H9 (cell line): ENCODE data around the gene TTC31. TPM values are rescaled to one million over a fixed set of nuclear protein-coding genes. Genes with fewer than 3 reads are reported as not detected.

Experiments used
- DNase-seq: peaks from one replicate; pipeline ENCODE4 v3.0.0-alpha.2; 2017
- H2AFZ ChIP-seq: one replicate; pipeline ENCODE4 v1.6.1; 2013; ENCODE audit warnings: mild to moderate bottlenecking, low read length, control low read depth, moderate library complexity
- H2AK5ac ChIP-seq: 2 replicates; pipeline ENCODE4 v1.6.1; 2013; ENCODE audit warnings: low read length, control low read depth, mixed read lengths; ENCODE audit not compliant: insufficient read length
- H2BK120ac ChIP-seq: one replicate; pipeline ENCODE4 v1.6.1; 2013; ENCODE audit warnings: low read depth, mild to moderate bottlenecking, low read length, control low read depth, inconsistent platforms; ENCODE audit not compliant: poor library complexity, severe bottlenecking
- H2BK12ac ChIP-seq: 2 replicates; pipeline ENCODE4 v1.6.1; 2013; ENCODE audit warnings: low read length, control low read depth, mixed read lengths, low read depth; ENCODE audit not compliant: insufficient read length
- H2BK15ac ChIP-seq: 2 replicates; pipeline ENCODE4 v1.6.1; 2013; ENCODE audit warnings: low read depth, low read length, control low read depth
- H2BK20ac ChIP-seq: one replicate; pipeline ENCODE4 v1.6.1; 2013; ENCODE audit warnings: low read depth, mild to moderate bottlenecking, low read length, control low read depth, inconsistent platforms; ENCODE audit not compliant: poor library complexity, severe bottlenecking
- H2BK5ac ChIP-seq: 2 replicates; pipeline ENCODE4 v1.6.1; 2013; ENCODE audit warnings: low read length, control low read depth, mixed read lengths; ENCODE audit not compliant: insufficient read length
- H3K14ac ChIP-seq: 2 replicates; pipeline ENCODE4 v1.6.1; 2013; ENCODE audit warnings: low read length, control low read depth; ENCODE audit not compliant: insufficient read depth
- H3K18ac ChIP-seq: 2 replicates; pipeline ENCODE4 v1.6.1; 2013; ENCODE audit warnings: low read depth, mild to moderate bottlenecking, mixed read lengths, low read length, control low read depth; ENCODE audit not compliant: insufficient read length
- H3K23ac ChIP-seq: 2 replicates; pipeline ENCODE4 v1.6.1; 2013; ENCODE audit warnings: low read length, control low read depth, mixed read lengths, low read depth; ENCODE audit not compliant: insufficient read length
- H3K23me2 ChIP-seq: 2 replicates; pipeline ENCODE4 v1.6.1; 2013; ENCODE audit warnings: low read depth, mild to moderate bottlenecking, mixed read lengths, low read length, control low read depth; ENCODE audit not compliant: insufficient read length, poor library complexity, severe bottlenecking
- H3K27ac ChIP-seq: 2 replicates; pipeline ENCODE4 v1.5.1; 2013; ENCODE audit warnings: low read length, control low read depth, mixed read lengths, low read depth; ENCODE audit not compliant: insufficient read length
- H3K27me3 ChIP-seq: 2 replicates; pipeline ENCODE4 v1.6.1; 2013; ENCODE audit warnings: low read length, control low read depth, inconsistent platforms; ENCODE audit not compliant: insufficient read depth
- H3K4ac ChIP-seq: 2 replicates; pipeline ENCODE4 v1.6.1; 2013; ENCODE audit warnings: low read depth, mild to moderate bottlenecking, control low read depth, inconsistent platforms, low read length, moderate library complexity
- H3K4me1 ChIP-seq: 2 replicates; pipeline ENCODE4 v1.6.1; 2013; ENCODE audit warnings: low read length, control low read depth, inconsistent platforms; ENCODE audit not compliant: insufficient read depth
- H3K4me2 ChIP-seq: 2 replicates; pipeline ENCODE4 v1.6.1; 2013; ENCODE audit warnings: low read length, control low read depth, mixed read lengths; ENCODE audit not compliant: insufficient read length, insufficient read depth
- H3K56ac ChIP-seq: 2 replicates; pipeline ENCODE4 v1.6.1; 2013; ENCODE audit warnings: low read depth, mild to moderate bottlenecking, mixed read lengths, low read length, control low read depth; ENCODE audit not compliant: insufficient read length
- H3K79me1 ChIP-seq: 2 replicates; pipeline ENCODE4 v1.6.1; 2013; ENCODE audit warnings: low read depth, mild to moderate bottlenecking, moderate library complexity, low read length, control low read depth, inconsistent platforms; ENCODE audit not compliant: insufficient read depth, poor library complexity, severe bottlenecking
- H3K79me2 ChIP-seq: 2 replicates; pipeline ENCODE4 v1.6.1; 2013; ENCODE audit warnings: low read length, control low read depth, inconsistent platforms; ENCODE audit not compliant: insufficient read depth
- H3K9ac ChIP-seq: 2 replicates; pipeline ENCODE4 v1.6.1; 2013; ENCODE audit warnings: low read length, control low read depth, mixed read lengths; ENCODE audit not compliant: insufficient read length; ENCODE audit errors: extremely low read depth
- H3K9me3 ChIP-seq: one replicate; pipeline ENCODE4 v1.6.1; 2013; ENCODE audit warnings: low read depth, low read length, inconsistent platforms; ENCODE audit not compliant: control insufficient read depth
- H3T11ph ChIP-seq: one replicate; pipeline ENCODE4 v1.6.1; 2013; ENCODE audit warnings: mild to moderate bottlenecking, low read length, control low read depth, inconsistent platforms
- H4K20me1 ChIP-seq: one replicate; pipeline ENCODE4 v1.6.1; 2013; ENCODE audit not compliant: control insufficient read depth, insufficient read length, insufficient read depth
- H4K5ac ChIP-seq: 2 replicates; pipeline ENCODE4 v1.6.1; 2013; ENCODE audit warnings: low read depth, mild to moderate bottlenecking, mixed read lengths, low read length, control low read depth; ENCODE audit not compliant: insufficient read length
- H4K8ac ChIP-seq: replicated peaks from 2 replicates; pipeline ENCODE4 v1.6.1; 2013; ENCODE audit warnings: low read length, control low read depth, mixed read lengths, low read depth; ENCODE audit not compliant: insufficient read length
- H4K91ac ChIP-seq: 2 replicates; pipeline ENCODE4 v1.6.1; 2013; ENCODE audit warnings: low read depth, mild to moderate bottlenecking, moderate library complexity, mixed read lengths, low read length, control low read depth; ENCODE audit not compliant: insufficient read length
- H3K27ac Mint-ChIP-seq, 3 experiments: 2 replicates in 2 of 3; 3 replicates in 1 of 3; pipeline ENCODE4 v1.8.0; 2020 to 2021; ENCODE audit warnings: mixed read lengths in 3 of 3, mild to moderate bottlenecking in 1 of 3, moderate library complexity in 1 of 3
- H3K27me3 Mint-ChIP-seq: 2 replicates; pipeline ENCODE4 v1.8.0; 2021; ENCODE audit warnings: low read depth, mild to moderate bottlenecking, moderate library complexity, mixed read lengths
- H3K36me3 Mint-ChIP-seq, 3 experiments: 2 replicates in 2 of 3; 3 replicates in 1 of 3; pipeline ENCODE4 v1.8.0; 2020 to 2021; ENCODE audit warnings: low read depth in 3 of 3, mixed read lengths in 3 of 3; ENCODE audit not compliant: insufficient read depth in 1 of 3
- H3K4me1 Mint-ChIP-seq, 2 experiments: 2 replicates each; pipeline ENCODE4 v1.8.0; 2020; ENCODE audit warnings: mixed read lengths in 2 of 2
- H3K4me3 Mint-ChIP-seq, 2 experiments: 2 replicates in 1 of 2; 3 replicates in 1 of 2; pipeline ENCODE4 v1.8.0; 2020 to 2021; ENCODE audit warnings: mild to moderate bottlenecking in 2 of 2, mixed read lengths in 2 of 2, moderate library complexity in 1 of 2
- H3K9me3 Mint-ChIP-seq, 2 experiments: 2 replicates in 1 of 2; 3 replicates in 1 of 2; pipeline ENCODE4 v1.8.0; 2020; ENCODE audit warnings: mild to moderate bottlenecking in 2 of 2, mixed read lengths in 2 of 2, moderate library complexity in 1 of 2
- CTCF ChIP-seq: fragments of 200-600 bp; sonication (generic); conservative IDR thresholded peaks from 3 replicates; pipeline ENCODE4 v1.8.0; 2021; ENCODE audit warnings: antibody characterized with exemption, mild to moderate bottlenecking
- WGBS: extraction: QIAGEN DNeasy Blood & Tissue Kit; methylation state at CpG from one replicate; pipeline ENCODE4 v1.1.7; 2013; ENCODE audit warnings: missing lambda C conversion rate, low lambda C conversion rate, mixed read lengths; ENCODE audit not compliant: insufficient read length; ENCODE audit errors: extremely low coverage; 5-methylcytosine and 5-hydroxymethylcytosine counted together
- total RNA-seq: library from RNA; stranded (reverse); gene quantifications from 2 replicates; pipeline ENCODE4 v1.2.1, GENCODE V29; 2021

Gene TTC31
- total RNA-seq, 1 experiment from 2014 or later = 33.3 TPM

DNA sequence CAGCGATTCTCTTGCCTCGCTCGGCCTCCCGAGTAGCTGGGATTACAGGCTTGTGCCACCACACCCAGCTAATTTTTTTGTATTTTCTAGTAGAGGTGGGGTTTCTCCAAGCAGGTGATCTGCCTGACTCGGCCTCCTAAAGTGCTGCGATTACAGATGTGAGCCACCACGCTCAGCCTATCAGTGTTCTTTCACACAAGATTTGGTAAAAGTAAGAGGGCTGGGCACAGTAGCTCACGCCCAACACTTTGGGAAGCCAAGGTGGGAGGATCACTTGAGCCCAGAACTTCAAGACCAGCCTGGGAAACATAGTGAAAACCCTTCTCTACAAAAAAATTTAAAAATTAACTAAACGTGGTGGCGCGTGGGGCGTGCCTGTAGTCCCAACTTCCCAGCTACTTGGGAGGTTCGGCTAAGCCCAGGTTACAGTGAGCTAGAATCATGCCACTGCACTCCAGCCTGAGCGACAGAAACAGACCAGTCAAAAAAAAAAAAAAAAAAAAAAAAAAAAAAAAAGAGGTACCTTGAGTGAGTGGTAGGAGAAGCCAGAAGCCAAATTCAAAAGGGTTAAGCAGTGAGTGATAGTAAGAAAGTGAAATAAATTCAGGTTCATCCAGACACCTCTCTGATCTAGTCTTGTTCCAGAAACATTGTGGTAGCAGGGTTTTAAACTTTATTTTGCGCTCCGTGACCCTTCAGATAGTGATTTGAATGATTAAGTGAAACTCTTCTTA lies 11.4 kb upstream of the TTC31 start:
- no peak overlapping the region for H2BK120ac ChIP-seq
- H3K9me3 Mint-ChIP-seq = no peaks in the 10 kb centered on the region; a peak in 1 of 5 replicates
- H3K27me3 ChIP-seq = no peaks in the 10 kb centered on the region
- no peak overlapping the region for H3K9ac ChIP-seq
- no peak overlapping the region for H3K27ac ChIP-seq
- no peaks in the 10 kb centered on the region for H3K9me3 ChIP-seq
- no peaks in the 10 kb centered on the region for H3K79me1 ChIP-seq
- H2BK20ac ChIP-seq = no peak overlapping the region
- peak overlapping the region; percentile 96 to 98 for H3K4me3 Mint-ChIP-seq
- no peaks in the 10 kb centered on the region for H3K4me1 ChIP-seq
- H2BK12ac ChIP-seq = no peak overlapping the region
- DNase-seq = no peak
- no peak overlapping the region for H4K8ac ChIP-seq
- no peak overlapping the region for H2AFZ ChIP-seq
- no CpG with 5 or more reads among the region's 16 CpGs for WGBS
- H3K23ac ChIP-seq = no peak overlapping the region
- no peak overlapping the region for H2BK15ac ChIP-seq
- H2AK5ac ChIP-seq = no peak overlapping the region
- no peak overlapping the region for H3K18ac ChIP-seq
- H3K4me1 Mint-ChIP-seq = peaks cover 11 to 12% of the 10 kb centered on the region in 2 experiments
- H3K56ac ChIP-seq = no peak overlapping the region
- H3K27me3 Mint-ChIP-seq = peaks cover 3% of the 10 kb centered on the region
- H3T11ph ChIP-seq = no peak overlapping the region
- no peaks in the 10 kb centered on the region for H3K79me2 ChIP-seq
- no peak overlapping the region for H4K91ac ChIP-seq
- no peaks in the 10 kb centered on the region for H4K20me1 ChIP-seq
- H4K5ac ChIP-seq = no peak overlapping the region
- H3K4ac ChIP-seq = no peak overlapping the region
- peaks cover 11 to 18% (median 18%) of the 10 kb centered on the region in 3 experiments for H3K36me3 Mint-ChIP-seq
- H2BK5ac ChIP-seq = no peak overlapping the region
- H3K23me2 ChIP-seq = peaks cover 8% of the 10 kb centered on the region
- TF ChIP-seq CTCF = no peak
- H3K14ac ChIP-seq = no peak overlapping the region
- peak overlapping the region; percentile 82 for H3K4me2 ChIP-seq
- H3K27ac Mint-ChIP-seq = peak overlapping the region; percentile 98 to 99 (median 98); a peak in 6 of 7 replicates
